Stimulated activated CD4-positive, alpha-beta T cell treated with anti-CD3 and anti-CD28 coated beads, Interleukin-1b, Interleukin-23, amount 100 ng/mL, for 1 hour (primary cell): ENCODE data around the gene OAS2.

Experiments
- DNase-seq, 2 donors: peaks; one replicate each; pipeline ENCODE4 v3.0.0-alpha.2; 2020; ENCODE audit warnings: low read depth in 2 of 2

OAS2 gene

DNA sequence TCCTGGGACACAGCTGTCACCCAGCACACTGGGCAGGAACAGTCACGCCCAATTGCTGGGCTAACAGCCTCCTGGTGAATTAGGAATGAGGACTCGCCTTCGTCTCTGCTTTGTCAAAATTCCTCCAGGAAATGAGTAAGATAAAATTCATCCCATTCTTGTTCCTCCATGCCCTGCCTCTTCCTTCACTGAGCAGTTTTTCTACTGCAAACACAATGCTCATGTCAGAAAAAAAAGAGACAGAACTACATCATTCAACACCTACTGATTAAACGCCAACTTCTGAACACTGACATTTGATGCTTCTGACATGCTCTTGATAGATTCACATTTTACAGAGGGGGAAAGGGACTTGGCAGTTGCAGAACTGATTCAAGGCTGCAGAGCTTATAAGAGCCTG is 40.7 kb downstream of the OAS2 start:
- DNase-seq = no peak

DNA sequence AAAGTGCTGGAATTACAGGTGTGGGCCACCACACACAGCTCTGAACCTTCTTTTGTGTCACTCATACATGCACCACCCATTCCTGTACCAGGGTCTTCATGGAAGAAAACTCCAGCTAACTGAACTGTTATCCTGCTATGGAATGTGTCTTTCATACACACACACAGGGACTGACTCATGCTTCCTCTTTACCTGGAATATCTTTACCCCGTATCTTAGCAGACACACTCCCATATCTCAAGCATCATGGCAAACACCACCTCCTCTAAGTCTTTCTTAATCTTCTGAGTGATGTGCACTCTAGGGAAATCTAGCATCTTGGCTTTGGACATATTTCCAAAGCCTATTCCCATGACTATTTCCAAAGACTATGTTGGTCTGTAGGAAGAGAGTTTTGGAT is 43.2 kb downstream of the OAS2 start:
- DNase-seq = no peak

GRCh38 chr12:113022563-113023297 is 44.4 kb downstream of the OAS2 start:
- no peak for DNase-seq

DNA sequence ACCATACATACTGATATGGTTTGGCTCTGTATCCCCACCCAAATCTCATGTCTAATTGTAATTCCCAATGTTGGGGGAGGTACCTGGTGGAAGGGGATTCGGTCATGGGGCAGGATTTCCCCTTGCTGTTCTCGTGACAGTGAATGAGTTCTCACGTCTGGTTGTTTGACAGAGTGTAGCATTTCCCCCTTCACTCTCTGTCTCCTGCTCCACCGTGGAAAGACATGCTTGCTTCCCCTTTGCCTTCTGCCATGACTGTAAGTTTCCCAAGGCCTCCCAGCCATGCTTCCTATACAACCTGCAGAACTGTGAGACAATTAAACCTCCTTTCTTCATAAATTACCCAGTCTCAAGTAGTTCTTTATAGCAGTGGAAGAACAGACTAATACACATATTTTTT is 49.4 kb downstream of the OAS2 start:
- DNase-seq = no peak

DNA sequence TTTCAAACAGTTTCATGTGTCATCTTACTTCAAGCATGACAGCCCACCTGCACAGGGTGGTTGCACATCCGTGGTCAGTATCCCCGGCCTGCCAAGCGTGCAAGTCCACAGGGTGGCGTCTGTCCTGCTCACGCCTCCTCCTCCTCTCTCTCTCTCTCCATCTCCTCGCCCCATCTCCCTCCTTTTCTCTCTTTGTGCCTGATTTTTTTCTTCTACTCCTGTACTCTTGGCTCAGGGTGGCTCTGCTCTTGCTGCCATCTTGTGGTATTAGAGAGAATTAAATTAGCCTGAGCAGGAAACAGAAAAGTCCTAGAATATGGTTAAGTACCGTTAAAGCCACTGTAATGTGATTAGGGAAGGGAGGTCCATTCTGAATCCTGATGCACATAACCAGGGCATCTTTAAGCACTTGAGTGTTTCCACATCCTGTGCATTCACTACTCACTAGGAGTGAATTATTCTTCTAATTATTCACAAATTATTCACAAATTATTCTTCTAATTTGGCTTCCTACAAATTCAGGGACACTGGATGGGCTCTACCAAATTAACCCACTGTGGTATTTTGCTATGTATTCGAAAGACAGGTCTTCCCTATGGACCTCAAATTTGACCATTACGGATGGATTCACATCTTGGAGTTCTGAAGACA is 52.7 kb downstream of the OAS2 start:
- no peak for DNase-seq

GRCh38 chr12:113039911-113040445 is 61.7 kb downstream of the OAS2 start:
- no peak for DNase-seq

DNA sequence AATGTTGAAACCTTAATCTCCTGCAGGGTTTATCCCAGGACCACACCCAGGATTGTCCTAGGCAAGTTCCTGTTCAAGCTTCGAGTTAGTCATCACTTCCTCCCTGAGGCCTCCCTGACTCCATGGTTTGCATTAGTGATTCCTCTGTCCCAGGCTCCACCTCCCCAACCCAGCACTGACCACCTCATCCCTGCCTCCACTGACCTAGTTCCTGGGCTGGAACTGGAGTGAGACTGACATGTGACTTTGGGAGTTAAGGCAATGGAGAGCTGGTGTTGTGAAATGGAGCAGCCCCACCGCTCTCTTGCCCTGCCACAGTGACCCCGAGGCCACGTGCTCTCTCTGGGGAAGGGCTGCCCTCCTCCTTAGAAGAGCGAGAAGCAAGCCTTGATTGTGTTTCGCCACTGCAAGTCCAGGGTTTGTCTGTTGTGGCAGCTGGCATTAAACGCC is 62.4 kb downstream of the OAS2 start:
- DNase-seq = no peak

DNA sequence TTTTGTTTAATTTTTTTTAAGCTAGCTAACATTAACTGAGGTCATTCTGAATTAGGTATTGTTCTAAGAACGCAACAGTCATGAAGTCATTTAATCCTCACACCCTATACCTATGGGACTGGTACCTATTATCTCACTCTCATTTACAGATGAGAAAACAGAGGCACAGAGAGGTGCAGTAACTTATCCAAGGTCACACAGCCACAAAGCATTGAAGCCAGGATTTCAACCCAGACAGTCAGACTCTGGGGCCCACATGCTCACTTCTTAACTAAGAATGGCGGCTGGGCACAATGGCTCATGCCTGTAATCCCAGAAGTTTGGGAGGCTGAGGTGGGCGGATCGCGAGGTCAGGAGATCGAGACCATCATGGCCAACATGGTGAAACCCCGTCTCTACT is 63.2 kb downstream of the OAS2 start:
- no peak for DNase-seq

DNA sequence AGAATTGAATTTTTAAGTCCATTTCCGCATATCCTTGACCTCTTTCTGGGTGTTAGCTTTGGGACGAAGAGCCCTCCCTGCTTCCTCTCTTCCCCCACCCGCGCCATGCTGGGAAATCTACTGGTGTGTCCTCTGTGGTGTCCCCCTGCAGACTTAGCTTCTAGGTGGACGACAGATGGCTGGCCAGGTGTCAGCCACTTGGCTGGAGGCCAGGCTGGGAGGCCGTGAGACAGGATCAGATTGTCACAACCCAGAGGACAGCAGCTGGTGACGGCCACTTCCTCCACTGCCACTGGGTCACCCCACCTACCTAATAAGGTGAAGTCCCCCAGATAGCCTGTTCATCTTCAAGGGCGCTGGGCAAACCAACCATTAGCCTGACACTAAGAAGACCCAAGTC is 64.9 kb downstream of the OAS2 start:
- no peak for DNase-seq

GRCh38 chr12:113044516-113044915 is 66.2 kb downstream of the OAS2 start:
- DNase-seq = no peak

DNA sequence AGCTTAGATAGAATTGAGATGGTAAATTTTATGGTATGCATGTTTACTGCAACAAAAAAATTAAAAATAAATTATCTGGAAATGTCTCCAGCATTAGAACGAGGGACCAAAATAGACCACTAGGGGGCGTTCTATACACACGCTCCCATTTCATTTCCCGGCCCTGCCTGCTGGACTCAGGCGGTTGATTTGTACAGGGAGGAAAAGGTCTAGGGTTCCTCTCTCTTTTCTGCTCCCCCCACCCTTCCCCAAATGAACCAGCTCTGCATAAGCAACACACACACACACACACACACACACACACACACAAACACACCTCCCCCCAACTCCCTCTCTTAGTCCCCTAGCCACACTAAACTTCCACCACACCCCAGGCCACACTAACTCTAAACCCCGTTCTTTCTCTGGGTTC is 70.4 kb downstream of the OAS2 start:
- peak; percentile 34 to 36 for DNase-seq

- no peak for DNase-seq
Observed at GRCh38 chr12:113049976-113050742, 71.8 kb downstream of the OAS2 start.

GRCh38 chr12:113050795-113051194 is 72.5 kb downstream of the OAS2 start:
- no peak for DNase-seq

GRCh38 chr12:113051759-113052158 is 73.4 kb downstream of the OAS2 start:
- DNase-seq = no peak

- DNase-seq = no peak
Observed at GRCh38 chr12:113052326-113052725, 74.0 kb downstream of the OAS2 start.

- DNase-seq = no peak
Observed at GRCh38 chr12:113054948-113055486, 76.7 kb downstream of the OAS2 start.

GRCh38 chr12:113055594-113056380 is 77.5 kb downstream of the OAS2 start:
- no peak for DNase-seq

GRCh38 chr12:113056381-113056630 is 78.0 kb downstream of the OAS2 start:
- no peak for DNase-seq

- DNase-seq = peak in 1 of 2 donors; percentile 22
Observed at GRCh38 chr12:113056631-113057488, 78.5 kb downstream of the OAS2 start, which contains the start of gene DTX1. TSS of gene DTX1 (plus strand) at chr12:113056730. CDS start at chr12:113058193, 1,463 bp downstream.
